NCI-H2196 (cell line): ENCODE data around the gene SRC.

Source experiments
- DNase-seq: peaks from one replicate; lab custom pipeline; 2025; ENCODE audit not compliant: unreplicated experiment; lab: John Stamatoyannopoulos, UW

The SRC gene

DNA sequence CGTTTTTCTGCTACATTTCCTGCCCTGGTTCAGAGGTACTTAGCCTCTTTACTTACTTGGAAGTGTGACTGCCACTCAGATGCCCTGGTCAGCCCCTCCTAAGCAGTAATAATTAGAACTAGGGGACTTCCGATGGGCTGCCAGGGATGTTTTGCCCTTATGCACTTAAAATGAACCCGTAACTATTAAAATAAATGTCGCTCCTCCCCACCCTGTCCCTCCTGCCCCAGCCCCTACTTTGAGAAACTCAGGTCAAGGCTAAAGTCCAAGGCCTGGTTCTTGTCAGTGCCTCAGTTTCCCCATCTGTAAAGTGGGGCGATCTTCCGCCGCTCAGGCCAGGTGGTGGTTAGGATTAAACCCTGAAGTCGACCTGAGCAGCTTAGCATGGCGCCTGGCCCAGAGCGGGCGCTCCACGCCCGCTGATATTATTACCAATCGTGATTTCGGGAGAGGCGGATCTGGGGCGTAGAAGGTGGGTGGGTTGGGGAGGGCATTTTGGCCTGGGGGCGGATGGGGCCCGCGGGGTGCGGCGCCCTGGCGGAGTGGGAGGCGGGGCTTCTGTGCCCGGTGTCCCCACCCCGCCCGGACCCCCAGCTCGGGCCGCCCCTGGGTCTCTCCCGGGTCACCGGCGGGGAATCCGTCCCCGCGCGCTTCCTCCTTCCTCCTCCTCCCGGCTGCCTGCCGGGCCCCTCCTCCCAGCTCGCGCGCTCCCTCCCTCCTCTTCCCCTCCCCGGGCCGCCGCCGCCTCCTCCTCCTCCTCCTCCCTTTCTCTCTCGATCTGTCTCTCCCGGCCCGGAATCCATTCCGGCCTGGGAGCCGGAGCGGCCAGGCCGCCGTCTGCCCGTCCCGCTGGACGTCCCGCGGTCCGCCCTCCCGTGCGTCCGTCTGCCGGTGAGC is at the start of gene SRC:
Gene SRC (plus strand): TSS at position 802 of the 897 bp plus-strand sequence. CDS start 38,014 bp downstream, outside the sequence.
- DNase-seq = peak; percentile 46

DNA sequence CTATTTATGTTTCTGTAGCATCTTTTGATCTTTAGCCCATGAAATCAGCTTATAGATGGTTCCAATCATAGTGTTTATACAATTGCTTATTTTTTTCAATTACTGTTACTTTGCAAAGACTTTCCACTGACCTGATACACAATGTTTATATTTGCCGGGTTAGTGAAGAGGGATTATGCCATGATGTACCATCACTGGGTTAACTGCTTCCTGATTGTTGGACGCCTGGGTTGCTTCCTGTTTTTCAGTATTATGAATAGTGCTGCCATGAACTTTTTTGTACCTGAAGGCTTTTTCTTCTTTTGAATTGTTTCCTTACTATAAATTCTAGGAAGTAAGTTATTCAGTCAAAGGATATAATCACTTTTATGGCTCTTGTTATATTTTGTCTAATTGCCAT is 49.6 kb upstream of the SRC start:
- no peak for DNase-seq

DNA sequence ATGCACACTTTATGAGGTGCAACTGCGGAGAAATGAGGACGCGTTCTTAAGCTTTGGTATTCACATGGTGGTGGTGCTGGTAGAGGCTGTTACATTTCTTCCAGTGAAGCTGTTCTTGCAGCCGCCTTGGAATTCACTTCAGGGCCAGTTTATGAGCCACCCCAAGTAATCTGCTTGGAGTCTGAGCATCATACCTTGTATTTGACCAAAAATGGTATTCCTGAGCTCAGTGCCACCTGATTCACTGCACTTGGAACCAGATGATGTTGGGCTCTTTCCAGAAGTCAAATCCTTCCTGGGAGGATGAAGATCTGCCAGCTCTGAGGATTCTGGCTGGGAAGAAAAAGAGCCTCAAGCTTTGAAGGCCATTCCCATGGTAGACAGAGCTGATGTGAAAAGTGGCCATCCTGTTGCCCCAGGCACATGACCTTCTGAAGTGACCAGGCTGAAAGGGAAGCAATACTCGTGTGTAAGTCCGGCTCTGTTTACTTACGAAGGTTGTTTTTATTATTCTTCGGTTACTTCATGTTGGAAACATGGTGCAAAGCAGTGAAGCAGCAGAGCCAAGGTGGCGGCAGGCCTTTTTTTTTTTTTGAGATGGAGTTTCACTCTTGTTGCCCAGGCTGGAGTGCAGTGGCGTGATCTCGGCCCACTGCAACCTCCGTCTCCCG is 48.7 kb upstream of the SRC start:
- no peak for DNase-seq

DNA sequence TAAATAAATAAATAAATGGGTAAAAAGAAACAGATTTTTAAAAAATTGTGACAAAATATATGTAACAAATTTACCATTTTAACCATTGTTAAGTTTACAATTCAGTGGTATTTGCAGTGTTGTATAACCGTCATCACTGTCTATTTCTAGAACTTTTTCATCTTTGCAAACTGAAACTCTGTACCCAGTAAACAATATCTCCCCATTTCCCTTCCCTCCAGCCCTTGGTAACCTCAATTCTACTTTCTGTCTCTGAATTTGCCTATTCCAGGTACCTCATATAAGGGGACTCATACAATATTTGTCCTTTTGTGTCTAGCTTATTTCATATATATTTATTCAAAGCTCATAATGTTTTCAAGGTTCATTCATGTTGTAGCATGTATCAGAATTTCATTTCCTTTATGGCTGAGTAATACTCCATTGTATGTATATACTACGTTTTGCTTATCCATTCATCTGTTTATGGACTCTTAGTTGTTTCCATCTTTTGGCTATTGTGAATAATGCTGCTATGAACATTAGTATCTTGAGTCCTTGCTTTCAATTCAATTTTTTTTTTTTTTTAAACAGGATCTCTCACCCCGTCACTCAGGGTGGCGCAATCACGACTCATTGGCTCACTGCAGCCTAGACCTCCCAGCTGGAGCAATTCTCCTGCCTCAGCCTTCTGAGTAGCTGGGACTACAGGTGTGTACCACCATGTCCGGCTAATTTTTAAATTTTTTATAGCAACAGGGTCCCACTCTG is 47.6 kb upstream of the SRC start:
- DNase-seq = no peak

DNA sequence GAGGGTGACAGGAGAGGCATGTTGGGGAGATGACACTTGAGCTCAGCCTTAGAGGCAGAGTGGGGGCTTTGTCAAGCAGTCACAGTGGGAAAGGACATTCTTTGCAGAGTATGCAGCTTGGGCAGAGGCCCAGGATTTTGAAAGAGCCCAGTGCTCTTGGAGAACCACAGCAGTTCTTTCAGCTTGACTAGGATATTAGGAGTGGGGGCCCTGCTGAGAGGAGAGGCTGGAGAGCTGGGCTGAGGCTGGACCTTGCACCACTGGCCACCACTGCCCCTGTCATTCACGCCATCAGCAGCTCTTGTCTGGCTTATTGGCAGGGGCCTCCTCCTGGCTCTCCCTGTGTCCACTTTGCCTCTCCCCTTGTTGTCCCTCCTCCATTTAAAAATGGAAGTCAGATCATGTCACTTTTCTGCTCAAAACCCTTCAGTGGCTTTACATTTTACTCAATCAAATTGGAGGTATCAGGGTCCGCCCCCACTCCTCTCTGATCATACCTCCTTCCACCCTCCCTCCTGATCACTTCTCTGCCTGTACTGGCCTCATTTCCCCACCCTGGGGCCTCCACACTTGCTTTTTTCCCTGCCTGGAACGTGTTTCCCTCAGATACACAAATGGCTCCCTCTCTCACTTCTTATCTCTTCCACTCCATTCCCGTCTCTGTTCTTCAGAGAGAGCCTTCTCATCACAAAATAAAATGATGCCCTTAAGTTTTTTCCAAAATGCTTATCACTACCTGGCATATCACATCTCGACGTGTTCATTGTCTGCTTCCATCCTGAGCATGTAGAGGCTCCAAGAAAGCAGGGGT is 46.0 kb upstream of the SRC start:
- no peak for DNase-seq

DNA sequence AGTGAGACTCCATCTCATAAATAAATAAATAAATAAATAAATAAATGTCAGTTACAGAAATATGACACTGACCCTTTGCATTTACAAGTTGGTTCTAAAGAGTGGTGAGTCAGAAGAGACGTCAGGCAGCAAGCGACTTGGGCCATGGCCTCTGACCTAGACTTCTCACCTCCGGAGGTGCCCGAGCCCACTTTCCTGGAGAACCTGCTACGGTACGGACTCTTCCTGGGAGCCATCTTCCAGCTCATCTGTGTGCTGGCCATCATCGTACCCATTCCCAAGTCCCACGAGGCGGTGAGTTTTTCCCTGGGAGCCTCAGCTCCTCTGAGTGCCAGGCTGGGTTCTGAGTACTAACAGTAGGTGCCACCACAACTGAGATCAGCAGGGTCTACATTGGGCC is 44.8 kb upstream of the SRC start:
- DNase-seq = no peak

DNA sequence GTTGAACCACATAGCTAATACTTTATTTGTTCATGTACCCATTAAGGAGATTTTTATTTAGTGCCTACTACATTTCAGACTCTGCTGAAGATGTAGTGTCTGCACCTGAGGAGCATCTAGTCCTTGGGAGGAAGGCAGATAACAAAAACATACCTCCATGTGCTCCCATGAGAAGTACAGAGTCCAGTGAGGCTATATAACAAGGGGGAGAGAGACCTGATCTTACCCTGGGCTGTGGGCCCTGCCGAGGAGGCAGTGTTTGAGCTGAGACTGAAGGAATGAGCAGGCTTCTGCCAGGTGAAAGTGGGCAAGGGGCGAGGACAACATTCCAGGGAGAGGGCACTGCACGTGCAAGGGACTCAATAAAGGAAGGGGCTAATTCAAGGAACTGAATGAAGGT is 44.4 kb upstream of the SRC start:
- no peak for DNase-seq

DNA sequence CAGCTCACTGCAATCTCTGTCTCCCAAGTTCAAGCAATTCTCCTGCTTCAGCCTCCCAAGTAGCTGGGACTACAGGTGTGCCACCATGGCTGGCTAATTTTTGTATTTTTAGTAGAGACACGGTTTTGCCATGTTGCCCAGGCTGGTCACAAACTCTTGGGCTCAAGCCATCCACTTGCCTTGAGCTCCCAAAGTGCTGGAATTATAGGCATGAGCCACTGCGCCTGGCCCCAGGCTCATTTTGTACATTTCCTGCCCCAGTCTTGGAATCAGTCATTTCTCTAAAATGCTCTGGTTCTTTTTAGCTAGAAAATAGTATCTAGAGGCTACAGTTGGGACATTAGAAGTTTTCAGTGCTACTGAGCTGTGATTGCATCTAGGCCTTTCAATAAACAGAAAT is 43.0 kb upstream of the SRC start:
- no peak for DNase-seq

DNA sequence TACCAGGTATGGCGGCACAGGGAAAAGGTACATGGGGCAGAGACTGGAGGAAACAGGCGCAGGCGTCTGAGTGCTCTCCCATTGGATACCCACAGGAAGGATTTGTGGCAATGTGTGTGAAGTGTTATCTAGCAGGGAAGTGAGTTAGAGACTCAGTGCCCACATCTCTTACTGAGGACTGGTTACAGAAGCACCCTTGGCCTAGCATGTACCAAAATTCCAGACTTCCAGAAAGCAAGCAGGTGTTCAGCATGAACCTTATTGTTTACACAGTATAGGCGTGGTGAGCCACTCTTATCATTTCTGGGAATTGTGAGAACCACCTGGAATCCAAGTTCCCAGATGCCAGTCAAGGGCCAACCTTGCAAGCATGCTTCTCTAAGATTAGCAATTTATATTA is 42.3 kb upstream of the SRC start:
- no peak for DNase-seq

DNA sequence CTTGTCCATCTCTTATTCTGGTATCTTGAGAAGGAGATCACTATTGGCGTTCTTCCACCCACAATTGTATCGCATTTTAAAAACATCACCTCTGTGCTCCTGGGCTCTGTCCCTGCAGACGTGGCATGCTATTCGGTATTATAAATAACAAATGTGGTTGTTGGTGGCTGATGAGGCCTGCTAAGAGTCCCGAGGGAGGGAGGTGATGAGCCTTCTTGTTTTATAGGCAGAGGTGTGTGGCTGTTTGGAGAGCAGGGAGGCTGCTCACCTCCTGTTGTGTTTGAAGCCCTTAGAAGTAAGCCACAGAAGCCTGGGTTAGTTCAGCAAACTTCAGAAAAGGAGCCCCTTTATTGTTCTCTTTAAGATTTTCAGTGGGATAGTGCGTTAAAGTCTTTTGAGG is 40.9 kb upstream of the SRC start:
- no peak for DNase-seq

DNA sequence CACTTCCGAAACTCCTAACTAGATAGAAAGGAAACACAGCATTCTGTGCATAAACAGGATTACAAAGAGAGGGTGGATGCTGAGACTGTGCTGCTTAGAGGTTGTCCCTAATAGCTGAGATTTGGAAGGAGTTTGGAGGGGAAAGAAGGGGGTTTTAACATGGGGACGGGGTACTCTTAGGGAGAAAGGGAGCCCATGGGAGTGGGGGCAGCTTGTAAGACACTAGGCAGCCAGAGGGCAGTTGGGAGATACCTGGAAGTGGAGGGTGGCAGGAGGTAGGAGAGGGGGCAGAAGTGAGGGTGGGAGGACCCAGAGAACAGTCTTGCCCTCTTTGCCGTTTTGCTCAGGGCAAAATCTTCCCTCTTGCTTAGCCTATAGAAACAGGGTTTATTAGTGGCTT is 40.1 kb upstream of the SRC start:
- DNase-seq = no peak

DNA sequence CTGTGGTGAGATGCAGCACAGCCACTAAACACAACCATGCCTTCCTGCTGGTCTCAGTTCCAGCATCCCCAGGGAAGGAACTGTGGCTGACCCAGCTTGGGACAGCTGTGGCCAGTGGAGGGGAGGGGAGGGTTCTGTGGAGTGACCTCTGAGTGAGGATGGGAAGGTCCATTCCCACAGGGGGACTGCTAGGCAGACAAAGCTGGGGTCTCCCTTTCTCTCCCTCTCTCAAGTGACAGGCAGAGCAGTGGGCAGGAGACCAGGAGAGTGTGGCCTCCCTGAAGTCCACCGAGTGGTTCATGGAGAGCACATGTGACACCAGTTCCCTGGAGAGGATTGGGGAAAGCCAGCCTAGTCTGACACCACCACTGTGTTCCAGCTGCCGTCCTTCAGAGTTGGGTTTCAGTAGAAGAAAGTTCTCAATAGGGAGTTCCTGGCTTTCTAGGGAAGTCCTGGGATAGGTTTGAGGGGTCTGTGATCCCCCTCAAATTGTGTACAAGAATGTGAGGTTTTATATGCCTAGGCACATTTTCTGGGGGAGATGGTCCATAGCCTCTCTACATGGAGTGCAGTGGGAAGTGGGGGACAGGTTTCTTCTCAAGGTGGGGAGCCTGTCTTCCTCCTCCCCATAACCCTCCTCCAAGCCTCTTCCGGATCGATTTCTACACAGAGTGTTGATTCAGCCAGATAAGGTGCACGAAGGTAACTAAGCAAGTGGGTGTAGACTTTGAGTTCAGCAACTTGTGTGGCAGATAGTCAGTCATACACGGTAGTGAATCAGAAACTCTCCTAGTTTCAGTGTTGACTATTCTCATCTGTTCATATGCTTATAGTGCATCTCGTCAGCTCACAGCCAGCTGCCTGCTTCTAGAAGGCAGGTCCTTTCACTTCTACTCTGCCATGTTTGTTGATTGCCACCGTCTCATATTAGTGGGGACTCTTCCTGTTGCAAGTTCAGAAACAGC is 37.6 kb upstream of the SRC start:
- DNase-seq = no peak

DNA sequence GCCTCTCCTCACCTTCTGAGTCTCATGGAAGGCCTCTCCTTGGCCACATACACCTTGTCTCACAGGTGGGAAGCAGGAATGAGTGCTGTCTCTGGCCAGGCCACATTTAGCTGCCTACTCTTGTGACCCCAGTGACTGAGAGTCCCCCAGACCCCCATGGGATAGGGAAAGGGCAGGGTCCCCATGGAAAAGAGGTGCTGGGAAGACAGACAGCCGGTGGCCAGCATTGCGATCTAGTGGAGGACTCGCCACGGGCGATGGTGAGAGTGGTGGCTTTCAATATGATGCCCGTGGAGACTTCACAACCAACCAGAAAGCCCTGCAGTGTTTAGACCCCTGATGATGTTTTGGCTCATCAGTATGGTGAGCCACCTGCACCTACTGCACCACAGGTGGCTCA is 36.6 kb upstream of the SRC start:
- no peak for DNase-seq

DNA sequence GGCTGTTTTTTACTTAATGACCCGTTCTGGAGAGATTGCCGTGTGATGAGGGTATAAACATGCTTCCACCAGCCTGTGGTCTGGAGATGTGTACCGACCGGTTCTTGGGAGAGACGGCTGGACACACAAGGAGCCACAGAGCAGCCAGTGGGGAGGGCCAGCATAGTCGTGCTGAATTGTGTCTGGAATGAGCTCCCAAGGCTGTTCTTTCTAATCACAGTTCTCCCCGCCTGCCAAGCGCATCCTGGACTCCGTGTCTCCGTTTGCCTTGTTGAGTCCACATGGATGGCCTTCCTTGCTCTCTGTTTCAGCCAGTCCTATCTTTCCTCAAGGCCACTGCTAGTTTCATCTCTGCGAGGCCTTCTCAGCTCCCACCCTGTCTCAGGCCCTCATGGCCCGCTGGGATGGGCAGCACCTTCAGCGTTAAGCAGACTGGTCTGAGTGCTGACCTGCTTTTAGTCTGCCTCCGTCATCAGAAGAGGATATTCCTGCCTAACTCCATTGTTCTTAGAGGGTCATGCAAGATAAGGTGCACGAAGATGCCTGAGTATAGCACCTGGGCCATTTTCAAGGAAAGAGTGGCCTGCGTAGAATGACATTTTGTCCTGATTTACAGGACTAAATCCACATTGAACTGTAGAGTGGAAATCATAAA is 35.9 kb upstream of the SRC start:
- no peak for DNase-seq

DNA sequence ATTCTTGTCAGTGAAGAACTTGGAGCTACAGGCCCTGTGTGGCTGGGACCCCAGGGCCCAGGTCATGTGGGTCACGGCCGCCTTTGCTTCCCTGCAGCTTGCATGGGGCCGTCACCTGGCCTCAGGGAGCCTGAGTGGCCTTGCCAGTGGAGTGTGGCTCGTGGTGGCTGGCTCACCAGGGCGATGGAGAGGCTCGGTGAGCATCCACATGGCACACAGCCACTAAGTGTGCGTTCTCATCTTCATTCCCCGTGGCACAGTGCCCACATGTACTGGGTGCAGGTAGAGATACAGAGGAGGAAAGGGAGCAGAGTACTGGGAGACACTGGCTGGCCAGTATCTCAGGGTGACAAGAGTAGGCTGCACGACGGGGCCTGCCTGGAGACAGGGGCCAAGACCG is 35.0 kb upstream of the SRC start:
- no peak for DNase-seq

DNA sequence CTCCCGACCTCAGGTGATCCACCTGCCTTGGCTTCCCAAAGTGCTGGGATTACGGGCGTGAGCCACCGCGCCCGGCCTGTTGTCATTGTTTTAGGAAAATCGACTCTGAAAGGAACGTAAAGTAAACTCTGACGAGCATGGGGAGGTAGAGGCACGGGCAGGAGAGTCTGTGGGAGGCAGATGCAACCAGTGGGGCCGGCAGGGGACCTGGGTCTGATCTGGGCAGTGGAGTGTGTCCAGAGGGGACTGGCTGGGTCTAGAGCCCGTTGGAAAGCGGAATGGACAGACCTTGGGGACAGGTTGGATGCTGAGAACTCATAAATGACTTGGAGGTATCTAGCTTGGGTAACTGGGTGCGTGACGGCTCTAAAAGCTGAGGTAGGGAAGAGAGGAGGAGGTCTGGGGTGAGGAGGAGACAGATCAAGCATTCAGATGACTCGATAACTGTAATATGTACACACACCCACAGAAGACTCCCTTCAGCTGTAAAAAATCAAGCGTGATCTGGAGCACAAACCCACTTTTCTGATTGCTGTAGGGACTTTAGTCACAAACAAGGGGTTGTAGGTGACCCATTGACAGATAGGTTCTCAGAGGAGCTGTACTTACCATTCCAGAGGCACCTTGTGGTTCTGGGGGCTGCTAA is 34.1 kb upstream of the SRC start:
- DNase-seq = no peak

DNA sequence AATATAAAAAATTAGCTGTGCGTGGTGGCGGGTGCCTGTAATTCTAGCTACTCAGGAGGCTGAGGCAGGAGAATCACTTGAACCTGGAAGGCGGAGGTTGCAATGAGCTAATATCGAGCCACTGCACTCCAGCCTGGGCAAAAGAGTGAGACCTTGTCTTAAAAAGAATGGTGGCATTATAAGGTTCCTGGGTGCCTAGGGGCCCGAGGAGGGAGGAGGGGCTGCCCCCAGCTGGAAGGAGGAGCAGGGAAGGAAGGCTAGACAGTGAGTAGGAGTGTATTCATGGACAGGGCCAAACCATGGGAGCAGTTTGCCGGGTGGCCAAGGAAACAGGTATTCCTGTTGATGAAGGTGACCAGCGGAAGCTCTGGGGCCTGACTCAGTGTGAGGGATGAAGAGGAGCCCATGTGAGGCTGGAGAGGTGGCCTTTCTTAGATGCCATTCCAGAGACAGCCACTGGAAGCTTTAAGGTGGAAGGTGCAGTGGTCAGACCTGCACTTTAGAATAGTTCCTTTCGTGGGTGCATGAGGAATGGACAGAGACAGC is 32.3 kb upstream of the SRC start:
- no peak for DNase-seq

DNA sequence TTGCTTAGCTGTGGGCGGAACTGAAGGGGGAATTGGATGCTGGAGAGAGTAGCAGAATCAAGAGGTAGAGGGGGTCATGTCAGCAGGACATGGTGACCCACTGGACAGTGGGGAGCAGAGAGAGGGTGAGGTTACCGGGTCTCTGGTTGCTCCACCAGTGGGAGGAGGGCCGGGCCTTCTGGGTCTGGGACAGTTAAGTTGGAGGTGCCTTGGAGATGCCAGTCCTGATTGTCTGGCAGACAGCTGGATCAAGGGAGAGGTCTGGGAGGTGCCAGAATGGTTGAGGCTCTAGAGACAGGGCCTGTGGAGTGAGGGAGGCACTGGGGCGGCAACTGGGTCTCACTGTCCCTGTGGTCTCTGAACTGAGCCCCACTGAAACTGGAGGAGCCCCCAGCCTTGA is 31.8 kb upstream of the SRC start:
- no peak for DNase-seq

DNA sequence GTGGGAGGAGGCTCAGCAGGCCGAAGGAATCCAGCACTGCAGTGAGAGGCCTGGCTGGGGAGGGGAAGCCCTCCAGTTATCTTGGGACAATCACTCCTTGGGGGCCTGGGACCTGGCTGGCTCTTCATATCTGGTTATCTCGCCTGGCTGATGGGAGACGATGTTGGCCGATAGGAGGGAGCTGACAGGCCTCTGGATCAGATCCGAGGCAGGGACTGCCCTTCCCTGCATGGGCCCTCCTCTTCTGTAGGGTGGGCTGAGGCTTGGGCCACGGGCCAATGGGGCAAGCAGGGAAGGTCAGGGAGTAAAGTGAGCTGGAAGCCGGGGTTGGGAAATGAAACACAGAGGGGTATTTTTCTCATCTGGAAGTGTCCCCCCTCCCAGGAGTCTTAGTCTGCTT is 31.3 kb upstream of the SRC start:
- DNase-seq = no peak
